ENCODE results near the gene ACOT8. TPM values are rescaled to one million over a fixed set of nuclear protein-coding genes. Genes with fewer than 3 reads are reported as not detected.

The ACOT8 gene
- total and polyA plus RNA-seq, 2 of the 4 experiments (the other 2 are of a cell fraction), result 29.8 to 47.5 TPM

DNA sequence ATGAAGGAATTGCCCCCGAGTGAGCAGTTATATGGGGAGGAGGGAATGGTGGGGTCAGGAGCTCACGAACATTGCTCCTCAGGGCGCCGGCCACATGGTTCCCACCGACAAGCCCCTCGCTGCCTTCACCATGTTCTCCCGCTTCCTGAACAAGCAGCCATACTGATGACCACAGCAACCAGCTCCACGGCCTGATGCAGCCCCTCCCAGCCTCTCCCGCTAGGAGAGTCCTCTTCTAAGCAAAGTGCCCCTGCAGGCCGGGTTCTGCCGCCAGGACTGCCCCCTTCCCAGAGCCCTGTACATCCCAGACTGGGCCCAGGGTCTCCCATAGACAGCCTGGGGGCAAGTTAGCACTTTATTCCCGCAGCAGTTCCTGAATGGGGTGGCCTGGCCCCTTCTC lies 41.1 kb upstream of the ACOT8 start:
- Histone ChIP-seq H3K4me2 (ENCODE audit: low read depth, low read length) (no peak overlapping the region), H2BK15ac (ENCODE audit: low read depth, low read length) (no peak overlapping the region), H3K23ac (ENCODE audit: low read depth, low read length) (no peak overlapping the region), H3K4me1 (ENCODE audit: control insufficient read depth, insufficient read depth, low read length) (no peaks in the 10 kb centered on the region), H3K18ac (ENCODE audit: low read depth, low read length) (no peak overlapping the region), H3K14ac (replicated peaks; ENCODE audit: low read depth, low read length) (no peak overlapping the region), H4K20me1 (ENCODE audit: insufficient read depth, low read length) (0 out of 2 replicates have a peak, but pooled peaks cover 3% of the 10 kb centered on the region), H3K79me1 (ENCODE audit: low read depth in 1 of 2, low read length in 2 of 2) (peaks cover 3 to 16% of the 10 kb centered on the region in 2 experiments; a peak in 2 of 4 replicates), H3K27me3 (ENCODE audit: control insufficient read depth, insufficient read depth, low read length) (no peaks in the 10 kb centered on the region), H3K36me3 (ENCODE audit: control insufficient read depth, insufficient read depth, low read length) (peaks cover 60% of the 10 kb centered on the region), H2AFZ (replicated peaks; ENCODE audit: low read length, poor library complexity) (no peak overlapping the region), H2BK20ac (ENCODE audit: low read depth, low read length) (no peak overlapping the region), H2AK9ac (replicated peaks; ENCODE audit: low read depth, low read length, poor library complexity) (no peak overlapping the region), H3K27ac (ENCODE audit: insufficient read depth, low read length) (no peak overlapping the region), H2BK120ac (ENCODE audit: low read depth, low read length) (no peak overlapping the region), H3K4ac (ENCODE audit: low read depth, low read length) (no peak overlapping the region), H3K9me3 (ENCODE audit: control insufficient read depth, insufficient read depth, low read length) (no peaks in the 10 kb centered on the region), H4K5ac (ENCODE audit: low read depth, low read length) (no peak overlapping the region), H3K9me1 (ENCODE audit: insufficient read depth, low read length) (no peaks in the 10 kb centered on the region), H4K8ac (ENCODE audit: low read depth in 2 of 2, low read length in 2 of 2) (no peak overlapping the region), H3K9ac (ENCODE audit: low read depth, low read length) (no peak overlapping the region), H3K4me3 (ENCODE audit: insufficient read depth, low read depth, low read length) (no peak overlapping the region), H2AK5ac (ENCODE audit: low read depth, low read length) (no peak overlapping the region), H4K91ac (ENCODE audit: insufficient read depth, low read depth, low read length) (no peak overlapping the region), H2BK5ac (ENCODE audit: low read depth, low read length, poor library complexity, severe bottlenecking) (no peak overlapping the region), H3K56ac (ENCODE audit: extremely low read depth, insufficient read depth, low read length) (no peak overlapping the region)
- no peak for DNase-seq
- dilution Hi-C loops (cut with HindIII; ENCODE audit: low sequenced_read_pairs, unreplicated experiment) (no loop called here), intact Hi-C loops (cut with micrococcal nuclease) (no loop called here), in situ Hi-C loops (cut with MboI; ENCODE audit: low sequenced_read_pairs) (no loop called here)
- TF ChIP-seq, protein P1, sequence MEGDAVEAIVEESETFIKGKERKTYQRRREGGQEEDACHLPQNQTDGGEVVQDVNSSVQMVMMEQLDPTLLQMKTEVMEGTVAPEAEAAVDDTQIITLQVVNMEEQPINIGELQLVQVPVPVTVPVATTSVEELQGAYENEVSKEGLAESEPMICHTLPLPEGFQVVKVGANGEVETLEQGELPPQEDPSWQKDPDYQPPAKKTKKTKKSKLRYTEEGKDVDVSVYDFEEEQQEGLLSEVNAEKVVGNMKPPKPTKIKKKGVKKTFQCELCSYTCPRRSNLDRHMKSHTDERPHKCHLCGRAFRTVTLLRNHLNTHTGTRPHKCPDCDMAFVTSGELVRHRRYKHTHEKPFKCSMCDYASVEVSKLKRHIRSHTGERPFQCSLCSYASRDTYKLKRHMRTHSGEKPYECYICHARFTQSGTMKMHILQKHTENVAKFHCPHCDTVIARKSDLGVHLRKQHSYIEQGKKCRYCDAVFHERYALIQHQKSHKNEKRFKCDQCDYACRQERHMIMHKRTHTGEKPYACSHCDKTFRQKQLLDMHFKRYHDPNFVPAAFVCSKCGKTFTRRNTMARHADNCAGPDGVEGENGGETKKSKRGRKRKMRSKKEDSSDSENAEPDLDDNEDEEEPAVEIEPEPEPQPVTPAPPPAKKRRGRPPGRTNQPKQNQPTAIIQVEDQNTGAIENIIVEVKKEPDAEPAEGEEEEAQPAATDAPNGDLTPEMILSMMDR (conservative IDR thresholded peaks at IDR 0.05; ENCODE audit: low read depth, low read length), result no peak
- TF ChIP-seq RAD21 (IDR thresholded peaks at IDR 0.05; ENCODE audit: low read length), result no peak
- no peak for TF ChIP-seq FOS (IDR thresholded peaks at IDR 0.05; ENCODE audit: low read depth, low read length)
- TF ChIP-seq, protein P2, sequence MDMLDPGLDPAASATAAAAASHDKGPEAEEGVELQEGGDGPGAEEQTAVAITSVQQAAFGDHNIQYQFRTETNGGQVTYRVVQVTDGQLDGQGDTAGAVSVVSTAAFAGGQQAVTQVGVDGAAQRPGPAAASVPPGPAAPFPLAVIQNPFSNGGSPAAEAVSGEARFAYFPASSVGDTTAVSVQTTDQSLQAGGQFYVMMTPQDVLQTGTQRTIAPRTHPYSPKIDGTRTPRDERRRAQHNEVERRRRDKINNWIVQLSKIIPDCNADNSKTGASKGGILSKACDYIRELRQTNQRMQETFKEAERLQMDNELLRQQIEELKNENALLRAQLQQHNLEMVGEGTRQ (IDR thresholded peaks at IDR 0.05; ENCODE audit: low read depth, low read length), result no peak
- WGBS, 2 experiments (ENCODE audit: extremely low coverage in 2 of 2, insufficient read length in 1 of 2), result 89% methylated on average over 6 of the region's 12 CpGs; no CpG with 5 or more reads in 1 of the 2 experiments
- CTCF ChIA-PET, result no interaction called here
- BruUV-seq (replicated peaks), result TSS peak; percentile 74
- POLR2A ChIA-PET (ENCODE audit: unreplicated experiment), result no interaction called here
- ATAC-seq (ENCODE audit: low read depth), result no peak

All from IMR-90 (cell line).